GM18507 (cell line): ENCODE data around the gene GJA8.
"Not testable (repeated sequence)": the region's sequence is repeated elsewhere in the genome, so short reads cannot be mapped to it uniquely, and the experiment has no call there.

Experiments used
- DNase-seq: peaks from one replicate; pipeline ENCODE4 v3.0.0; 2011; ENCODE audit warnings: low read depth; ENCODE audit not compliant: insufficient read length; ENCODE audit errors: extremely low spot score
- FAIRE-seq: peaks from 2 replicates; lab custom pipeline; 2011; peaks lifted over from hg19 to GRCh38; lab: Jason Lieb, UNC

Gene GJA8

GRCh38 chr1:147924813-147925212, 22.2 kb downstream of the GJA8 start:
- FAIRE-seq, result no peak
- DNase-seq, result no peak

DNA sequence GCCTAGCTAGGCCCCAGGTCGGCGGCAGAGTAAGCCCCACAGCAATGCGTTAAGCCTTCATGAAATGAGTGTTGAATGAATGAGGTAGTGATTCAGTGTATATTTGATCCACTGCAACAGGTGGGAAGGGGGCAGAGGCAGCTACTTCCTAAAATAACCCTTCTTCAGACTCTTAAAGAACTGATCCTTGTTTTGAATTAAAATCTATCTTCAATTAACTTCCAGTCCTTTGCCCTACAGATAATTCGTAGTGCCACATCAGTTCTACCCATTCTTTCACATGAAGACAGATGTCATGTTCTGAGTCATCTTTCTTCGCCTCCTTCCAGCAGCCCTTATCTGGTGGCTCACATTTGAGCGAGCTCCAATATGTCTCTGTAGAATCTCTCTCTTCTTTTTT, 24.6 kb downstream of the GJA8 start:
- not testable (repeated sequence) for FAIRE-seq, DNase-seq

GRCh38 chr1:147927689-147928088, 25.1 kb downstream of the GJA8 start:
- not testable (repeated sequence) for DNase-seq, FAIRE-seq

DNA sequence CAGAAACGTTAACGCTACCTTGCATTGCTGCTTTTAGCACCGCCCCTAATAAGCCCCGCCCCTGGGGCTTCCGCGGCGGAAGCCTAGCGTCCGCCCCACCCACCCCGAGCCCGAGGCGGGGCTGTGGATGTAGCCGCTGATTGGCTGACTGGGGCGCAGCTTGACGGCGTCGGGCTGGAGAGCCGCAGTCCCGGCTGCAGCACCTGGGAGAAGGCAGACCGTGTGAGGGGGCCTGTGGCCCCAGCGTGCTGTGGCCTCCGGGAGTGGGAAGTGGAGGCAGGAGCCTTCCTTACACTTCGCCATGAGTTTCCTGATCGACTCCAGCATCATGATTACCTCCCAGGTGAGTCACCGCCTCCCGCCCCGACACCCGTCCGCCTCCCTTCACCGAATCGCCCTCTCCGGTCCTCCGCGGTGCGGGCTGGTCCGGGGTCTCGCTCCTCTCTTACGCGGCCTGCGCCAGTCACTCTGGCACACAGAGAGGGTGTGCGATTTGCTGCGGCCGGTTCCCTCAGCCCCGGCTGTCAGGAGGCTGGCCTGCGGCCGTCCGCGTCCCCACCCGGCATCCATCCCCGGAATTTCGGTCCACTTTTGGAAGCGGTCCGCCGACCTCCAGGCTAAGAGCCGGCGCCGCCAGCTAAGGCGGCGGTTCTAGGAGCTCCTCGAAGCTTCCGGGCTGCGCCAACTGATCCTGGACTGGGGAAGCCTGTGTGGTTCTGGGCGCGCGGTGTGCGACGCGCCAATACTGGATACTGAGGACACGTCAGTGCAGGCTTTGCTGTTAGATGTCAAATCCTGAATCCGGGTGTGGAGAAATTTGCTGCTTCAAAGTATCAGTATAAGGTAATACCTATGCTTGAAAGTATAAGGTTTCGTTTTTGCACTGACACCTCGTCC, 25.9 kb downstream of the GJA8 start, which contains the start of gene GPR89B:
Gene GPR89B, plus strand, starts transcription at position 185 of the 897 bp plus-strand sequence. Its CDS starts 117 bp downstream, at position 302.
- FAIRE-seq (peak; percentile 96), DNase-seq (peak; percentile 50)

- FAIRE-seq, DNase-seq: not testable (repeated sequence)
Observed at GRCh38 chr1:147931137-147931536, 28.5 kb downstream of the GJA8 start.

DNA sequence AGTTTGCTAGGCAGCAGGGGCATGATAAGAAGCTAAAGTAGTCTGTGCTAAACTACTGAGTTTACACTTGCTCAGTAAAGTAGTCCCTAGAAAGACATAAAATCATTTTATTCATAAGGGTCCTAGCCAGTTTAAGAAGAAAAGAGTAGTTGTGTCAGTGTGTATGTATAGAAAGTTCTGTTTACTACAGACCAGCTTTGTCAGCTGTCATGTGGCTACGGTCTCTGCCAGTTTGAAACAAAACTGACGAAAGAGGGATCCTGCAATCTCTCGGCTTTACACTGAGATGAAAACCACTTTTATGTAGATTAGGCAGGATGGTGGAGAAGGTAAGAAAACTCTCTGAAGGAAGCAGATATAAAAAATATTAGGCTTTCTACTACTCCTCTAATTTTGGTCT, 32.7 kb downstream of the GJA8 start:
- FAIRE-seq, DNase-seq: not testable (repeated sequence)

- not testable (repeated sequence) for FAIRE-seq, DNase-seq
Observed at GRCh38 chr1:147940456-147940855, 37.9 kb downstream of the GJA8 start.

- FAIRE-seq, DNase-seq: not testable (repeated sequence)
Observed at GRCh38 chr1:147942563-147942962, 40.0 kb downstream of the GJA8 start.

GRCh38 chr1:147949517-147949916, 46.9 kb downstream of the GJA8 start:
- FAIRE-seq, DNase-seq: not testable (repeated sequence)
